ENCODE data around the gene ST7. TPM values are rescaled to one million over a fixed set of nuclear protein-coding genes. Genes with fewer than 3 reads are reported as not detected.

The ST7 gene
- total and polyA plus RNA-seq, 2 donors (not counting 3 experiments of a cell fraction or from before 2014, with no cell fraction given): 18.6 to 24.9 TPM

DNA sequence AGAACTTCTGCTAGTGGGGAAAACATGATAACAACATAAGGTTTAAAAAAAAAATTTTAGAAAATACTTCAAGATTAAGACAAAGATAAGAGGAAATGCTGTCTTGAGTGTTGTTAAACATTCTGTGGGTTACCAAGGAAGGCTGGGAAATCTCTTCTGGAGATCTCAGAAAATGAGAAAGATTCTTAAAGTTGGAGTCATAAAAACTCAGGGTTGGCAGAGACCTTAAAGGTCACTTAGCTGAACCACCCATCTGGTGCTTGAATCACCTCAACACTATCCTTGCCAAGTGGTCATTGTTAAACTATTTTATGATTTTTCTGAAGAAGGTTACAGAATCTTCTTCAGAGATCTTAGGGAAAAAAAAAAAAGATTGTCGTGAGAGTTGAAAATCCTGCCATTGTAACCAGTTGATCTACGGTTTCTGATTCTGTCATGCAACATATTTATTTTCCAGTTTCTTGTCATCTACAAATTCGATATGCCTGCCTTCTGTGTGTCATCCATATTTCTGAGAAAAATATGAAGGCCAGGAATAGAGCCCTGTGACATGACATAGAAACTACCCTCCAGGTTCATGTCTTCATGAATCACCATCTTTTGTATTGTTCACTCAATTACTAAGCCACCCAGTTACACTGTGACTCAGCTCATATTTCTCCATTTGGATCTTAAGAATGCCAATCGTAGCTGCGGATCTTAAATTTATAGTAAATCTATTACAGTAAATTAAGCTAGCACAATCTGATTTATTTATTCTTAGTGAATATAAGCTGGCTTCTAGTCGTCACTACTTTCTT lies 179.2 kb downstream of the ST7 start:
- H3K9me3 ChIP-seq (replicated peaks; ENCODE audit: control insufficient read depth, insufficient read depth, low read length): no peaks in the 10 kb centered on the region
- peaks cover 0 to 2% of the 10 kb centered on the region in 2 experiments for H3K36me3 ChIP-seq (ENCODE audit: control insufficient read depth in 2 of 2, extremely low read depth in 1 of 2, insufficient read depth in 2 of 2, low read length in 2 of 2)
- H4K20me1 ChIP-seq (replicated peaks; ENCODE audit: control insufficient read depth, extremely low read depth, insufficient read depth, low read length): no peaks in the 10 kb centered on the region
- TF ChIP-seq JUN (IDR thresholded peaks at IDR 0.05; ENCODE audit: borderline replicate concordance, insufficient read depth, insufficient read length, low read depth): peak; percentile 78
- TF ChIP-seq GATA2 (IDR thresholded peaks at IDR 0.05; ENCODE audit: insufficient read depth, insufficient read length, low read depth, low read length): peak; percentile 90
- peak; percentile 84 for TF ChIP-seq FOS (IDR thresholded peaks at IDR 0.05; ENCODE audit: borderline replicate concordance, insufficient read depth, low read length)
- no peak for TF ChIP-seq MYC (IDR thresholded peaks at IDR 0.05; ENCODE audit: low read depth, low read length)
- no peak for TF ChIP-seq POLR2AphosphoS5 (IDR thresholded peaks at IDR 0.05; ENCODE audit: insufficient read depth, low read depth, low read length)
- intact Hi-C loops (cut with micrococcal nuclease): loop anchor here (10.0 kb wide), 1 partner anchor 252 kb away; no protein-coding TSS in a partner anchor
- H3K79me2 ChIP-seq (ENCODE audit: control insufficient read depth, insufficient read depth, low read length): no peaks in the 10 kb centered on the region
- H3K27me3 ChIP-seq (ENCODE audit: control insufficient read depth in 2 of 2, insufficient read depth in 2 of 2, low read length in 2 of 2): no peaks in the 10 kb centered on the region
- POLR2A ChIA-PET: no interaction called here
- DNase-seq (ENCODE audit: low read depth, low spot score) (peak; percentile 74), FAIRE-seq (peak; percentile 71)
- peak overlapping the region; percentile 88 for H3K27ac ChIP-seq (ENCODE audit: insufficient read depth, low read depth, low read length)
- no peaks in the 10 kb centered on the region for H3K9me1 ChIP-seq (replicated peaks; ENCODE audit: control insufficient read depth, extremely low read depth, insufficient read depth, low read length)
- H3K4me2 ChIP-seq (ENCODE audit: insufficient read depth, low read length): peak overlapping the region; percentile 72
- peak overlapping the region; percentile 59 for H3K9ac ChIP-seq (replicated peaks; ENCODE audit: extremely low read depth, insufficient read depth, low read length)
- dilution Hi-C loops (cut with MboI; ENCODE audit: extremely low pct_ligation_motif_present, low sequenced_read_pairs): no loop called here
- H3K4me1 ChIP-seq (ENCODE audit: control insufficient read depth, extremely low read depth, insufficient read depth, low read length): peaks cover 22% of the 10 kb centered on the region
- H3K4me3 ChIP-seq (replicated peaks in 1 of 3; ENCODE audit: insufficient read depth in 1 of 3, low read depth in 1 of 3, low read length in 3 of 3): no peak overlapping the region
- CTCF ChIA-PET: interaction anchor here (0.6 to 2.0 kb wide), 4 partner anchors 13 to 144 kb away, joined by 4 to 15 read pairs (median 5); no protein-coding TSS in a partner anchor
- no TSS peak for BruUV-seq (replicated peaks)
- no peak overlapping the region for H2AFZ ChIP-seq (ENCODE audit: low read depth, low read length)

DNA sequence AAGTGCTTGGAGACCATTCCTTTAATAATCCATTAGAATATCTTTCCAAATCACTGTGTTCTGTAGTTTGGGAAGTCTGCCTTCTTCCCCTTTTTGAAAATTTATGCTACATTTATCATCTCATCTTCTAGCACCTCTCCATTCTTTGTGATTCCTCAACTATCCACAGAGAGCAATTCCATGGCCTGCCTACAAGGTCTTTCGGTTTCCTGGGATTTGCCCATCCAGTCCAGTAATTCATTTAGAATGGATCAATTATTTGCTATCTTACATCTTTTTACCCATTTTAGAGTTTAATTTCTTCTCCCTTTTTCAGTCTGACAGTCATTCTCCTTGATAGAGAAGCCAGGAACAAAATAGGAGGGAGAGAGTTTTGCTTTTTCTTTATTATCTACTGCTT lies 179.8 kb downstream of the ST7 start:
- Histone ChIP-seq H3K9ac (replicated peaks; ENCODE audit: extremely low read depth, insufficient read depth, low read length) (peak overlapping the region; percentile 59), H2AFZ (ENCODE audit: low read depth, low read length) (no peak overlapping the region), H3K4me2 (ENCODE audit: insufficient read depth, low read length) (peak overlapping the region; percentile 72), H4K20me1 (replicated peaks; ENCODE audit: control insufficient read depth, extremely low read depth, insufficient read depth, low read length) (no peaks in the 10 kb centered on the region), H3K9me3 (replicated peaks; ENCODE audit: control insufficient read depth, insufficient read depth, low read length) (no peaks in the 10 kb centered on the region), H3K79me2 (ENCODE audit: control insufficient read depth, insufficient read depth, low read length) (no peaks in the 10 kb centered on the region), H3K36me3 (ENCODE audit: control insufficient read depth in 2 of 2, extremely low read depth in 1 of 2, insufficient read depth in 2 of 2, low read length in 2 of 2) (peaks cover 0 to 2% of the 10 kb centered on the region in 2 experiments), H3K4me3 (replicated peaks in 1 of 3; ENCODE audit: insufficient read depth in 1 of 3, low read depth in 1 of 3, low read length in 3 of 3) (no peak overlapping the region), H3K4me1 (ENCODE audit: control insufficient read depth, extremely low read depth, insufficient read depth, low read length) (peaks cover 22% of the 10 kb centered on the region), H3K27ac (ENCODE audit: insufficient read depth, low read depth, low read length) (peak overlapping the region; percentile 88), H3K9me1 (replicated peaks; ENCODE audit: control insufficient read depth, extremely low read depth, insufficient read depth, low read length) (no peaks in the 10 kb centered on the region), H3K27me3 (ENCODE audit: control insufficient read depth in 2 of 2, insufficient read depth in 2 of 2, low read length in 2 of 2) (no peaks in the 10 kb centered on the region)
- POLR2A ChIA-PET: no interaction called here
- TSS peak; percentile 83 for BruUV-seq (replicated peaks)
- dilution Hi-C loops (cut with MboI; ENCODE audit: extremely low pct_ligation_motif_present, low sequenced_read_pairs): no loop called here
- CTCF ChIA-PET: interaction anchor here (1.3 to 2.0 kb wide), 2 partner anchors 80 to 145 kb away, joined by 6 to 15 read pairs; no protein-coding TSS in a partner anchor
- FAIRE-seq (no peak), DNase-seq (ENCODE audit: low read depth, low spot score) (no peak)
- TF ChIP-seq, protein P1, sequence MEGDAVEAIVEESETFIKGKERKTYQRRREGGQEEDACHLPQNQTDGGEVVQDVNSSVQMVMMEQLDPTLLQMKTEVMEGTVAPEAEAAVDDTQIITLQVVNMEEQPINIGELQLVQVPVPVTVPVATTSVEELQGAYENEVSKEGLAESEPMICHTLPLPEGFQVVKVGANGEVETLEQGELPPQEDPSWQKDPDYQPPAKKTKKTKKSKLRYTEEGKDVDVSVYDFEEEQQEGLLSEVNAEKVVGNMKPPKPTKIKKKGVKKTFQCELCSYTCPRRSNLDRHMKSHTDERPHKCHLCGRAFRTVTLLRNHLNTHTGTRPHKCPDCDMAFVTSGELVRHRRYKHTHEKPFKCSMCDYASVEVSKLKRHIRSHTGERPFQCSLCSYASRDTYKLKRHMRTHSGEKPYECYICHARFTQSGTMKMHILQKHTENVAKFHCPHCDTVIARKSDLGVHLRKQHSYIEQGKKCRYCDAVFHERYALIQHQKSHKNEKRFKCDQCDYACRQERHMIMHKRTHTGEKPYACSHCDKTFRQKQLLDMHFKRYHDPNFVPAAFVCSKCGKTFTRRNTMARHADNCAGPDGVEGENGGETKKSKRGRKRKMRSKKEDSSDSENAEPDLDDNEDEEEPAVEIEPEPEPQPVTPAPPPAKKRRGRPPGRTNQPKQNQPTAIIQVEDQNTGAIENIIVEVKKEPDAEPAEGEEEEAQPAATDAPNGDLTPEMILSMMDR (IDR thresholded peaks at IDR 0.05; ENCODE audit: extremely low read depth in 1 of 2, insufficient read depth in 1 of 2, low read depth in 1 of 2, low read length in 2 of 2): no peak
- TF ChIP-seq GATA2 (IDR thresholded peaks at IDR 0.05; ENCODE audit: insufficient read depth, insufficient read length, low read depth, low read length) (no peak), MYC (IDR thresholded peaks at IDR 0.05; ENCODE audit: low read depth, low read length) (no peak), POLR2AphosphoS5 (IDR thresholded peaks at IDR 0.05; ENCODE audit: insufficient read depth, low read depth, low read length) (no peak)
- intact Hi-C loops (cut with micrococcal nuclease): loop anchor here (10.0 kb wide), 1 partner anchor 252 kb away; no protein-coding TSS in a partner anchor

Measured in endothelial cell of umbilical vein (primary cell).